ENCODE measurements around the gene CNTFR. TPM values are rescaled to one million over a fixed set of nuclear protein-coding genes. Genes with fewer than 3 reads are reported as not detected.

CNTFR gene
- total RNA-seq, 4 donors from 2014 or later: 0.29 to 4.6 (median 0.40) TPM; not detected in 1

GRCh38 chr9:34601937-34602573 is 12.5 kb upstream of the CNTFR start:
- Histone ChIP-seq H3K4me1 (peaks cover 0 to 13% (median 0%) of the 10 kb centered on the region in 3 donors), H3K4me3 (no peak overlapping the region), H3K36me3 (no peaks in the 10 kb centered on the region), H3K9me3 (no peaks in the 10 kb centered on the region), H3K27me3 (no peaks in the 10 kb centered on the region), H3K27ac (no peak overlapping the region)
- TF ChIP-seq, protein P1, sequence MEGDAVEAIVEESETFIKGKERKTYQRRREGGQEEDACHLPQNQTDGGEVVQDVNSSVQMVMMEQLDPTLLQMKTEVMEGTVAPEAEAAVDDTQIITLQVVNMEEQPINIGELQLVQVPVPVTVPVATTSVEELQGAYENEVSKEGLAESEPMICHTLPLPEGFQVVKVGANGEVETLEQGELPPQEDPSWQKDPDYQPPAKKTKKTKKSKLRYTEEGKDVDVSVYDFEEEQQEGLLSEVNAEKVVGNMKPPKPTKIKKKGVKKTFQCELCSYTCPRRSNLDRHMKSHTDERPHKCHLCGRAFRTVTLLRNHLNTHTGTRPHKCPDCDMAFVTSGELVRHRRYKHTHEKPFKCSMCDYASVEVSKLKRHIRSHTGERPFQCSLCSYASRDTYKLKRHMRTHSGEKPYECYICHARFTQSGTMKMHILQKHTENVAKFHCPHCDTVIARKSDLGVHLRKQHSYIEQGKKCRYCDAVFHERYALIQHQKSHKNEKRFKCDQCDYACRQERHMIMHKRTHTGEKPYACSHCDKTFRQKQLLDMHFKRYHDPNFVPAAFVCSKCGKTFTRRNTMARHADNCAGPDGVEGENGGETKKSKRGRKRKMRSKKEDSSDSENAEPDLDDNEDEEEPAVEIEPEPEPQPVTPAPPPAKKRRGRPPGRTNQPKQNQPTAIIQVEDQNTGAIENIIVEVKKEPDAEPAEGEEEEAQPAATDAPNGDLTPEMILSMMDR (IDR thresholded peaks at IDR 0.05): no peak
- TF ChIP-seq POLR2A (IDR thresholded peaks at IDR 0.05): no peak
- 78 to 83% methylated on average over 4 to 6 of the region's 6 CpGs for WGBS, 2 donors
- intact Hi-C loops (cut with DNase I): loop anchor here (5.0 kb wide), 1 partner anchor 55 kb away; no protein-coding TSS in a partner anchor
- no peak for DNase-seq

GRCh38 chr9:34600908-34601307 is 11.4 kb upstream of the CNTFR start:
- Histone ChIP-seq H3K36me3 (no peaks in the 10 kb centered on the region), H3K9me3 (no peaks in the 10 kb centered on the region), H3K27ac (no peak overlapping the region), H3K27me3 (no peaks in the 10 kb centered on the region), H3K4me1 (peaks cover 0 to 13% (median 0%) of the 10 kb centered on the region in 3 donors), H3K4me3 (no peak overlapping the region)
- intact Hi-C loops (cut with DNase I): loop anchor here (5.0 kb wide), 1 partner anchor 54 kb away; no protein-coding TSS in a partner anchor
- WGBS, 2 donors: 11 to 14% methylated on average over 1 of the region's 1 CpG
- no peak for DNase-seq
- TF ChIP-seq, protein P1 (IDR thresholded peaks at IDR 0.05): no peak
- TF ChIP-seq POLR2A (IDR thresholded peaks at IDR 0.05): no peak

GRCh38 chr9:34599546-34599945 is 10.0 kb upstream of the CNTFR start:
- H3K9me3 ChIP-seq: no peaks in the 10 kb centered on the region
- H3K4me3 ChIP-seq: no peak overlapping the region
- H3K27me3 ChIP-seq: peaks cover 0 to under 1% (median 0%) of the 10 kb centered on the region in 4 donors
- H3K27ac ChIP-seq: no peak overlapping the region
- H3K4me1 ChIP-seq: peaks cover 0 to 14% (median 0%) of the 10 kb centered on the region in 3 donors
- WGBS, 2 donors: 67 to 100% methylated on average over 1 of the region's 1 CpG
- intact Hi-C loops (cut with DNase I): no loop called here
- TF ChIP-seq, protein P1 (IDR thresholded peaks at IDR 0.05): no peak
- TF ChIP-seq POLR2A (IDR thresholded peaks at IDR 0.05): no peak
- DNase-seq: no peak
- no peaks in the 10 kb centered on the region for H3K36me3 ChIP-seq

DNA sequence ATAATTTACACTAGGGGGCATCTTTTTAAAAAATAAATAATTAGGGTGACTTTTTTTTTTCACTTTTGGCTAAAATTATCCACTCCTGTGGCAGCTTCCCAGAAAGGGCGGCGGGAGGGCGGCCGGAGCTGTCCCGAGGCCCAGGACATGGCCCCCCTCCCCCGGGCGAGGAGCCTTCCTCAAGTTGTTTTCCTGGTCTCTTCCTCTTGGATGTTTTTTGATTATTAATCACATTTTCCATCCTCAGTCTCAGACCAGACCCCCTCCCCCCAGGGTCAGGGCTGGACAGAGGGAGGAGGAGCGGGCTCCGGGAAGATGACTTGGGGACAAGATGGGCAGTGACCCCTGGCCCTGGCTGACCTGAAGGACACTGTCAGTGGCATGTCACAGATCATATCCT is 4.7 kb upstream of the CNTFR start:
- Histone ChIP-seq H3K9me3 (no peaks in the 10 kb centered on the region), H3K4me1 (peaks cover 25 to 54% (median 31%) of the 10 kb centered on the region in 3 donors), H3K27me3 (peaks cover 0 to 54% (median 2%) of the 10 kb centered on the region in 4 donors), H3K4me3 (no peak overlapping the region), H3K27ac (peak overlapping the region in 3 of 4 donors; percentile 68 to 71 (median 69)), H3K36me3 (no peaks in the 10 kb centered on the region)
- no peak for DNase-seq
- no peak for TF ChIP-seq POLR2A (IDR thresholded peaks at IDR 0.05)
- TF ChIP-seq, protein P1 (IDR thresholded peaks at IDR 0.05): no peak
- intact Hi-C loops (cut with DNase I): loop anchor here (5.0 kb wide), 1 partner anchor 152 kb away; no protein-coding TSS in a partner anchor
- 59 to 61% methylated on average over 7 of the region's 9 CpGs for WGBS, 2 donors

GRCh38 chr9:34592895-34593601 is 3.5 kb upstream of the CNTFR start:
- H3K27me3 ChIP-seq: peaks cover 0 to 65% (median 2%) of the 10 kb centered on the region in 4 donors
- WGBS, 2 donors: 4 to 27% methylated on average over 3 to 4 of the region's 26 CpGs
- intact Hi-C loops (cut with DNase I): loop anchor here (5.0 kb wide), 1 partner anchor 151 kb away; no protein-coding TSS in a partner anchor
- no peaks in the 10 kb centered on the region for H3K36me3 ChIP-seq
- no peaks in the 10 kb centered on the region for H3K9me3 ChIP-seq
- peak overlapping the region in 1 of 4 donors; percentile 41 for H3K4me3 ChIP-seq
- H3K27ac ChIP-seq: peak overlapping the region in 3 of 4 donors; percentile 68 to 71 (median 69)
- peaks cover 29 to 64% (median 31%) of the 10 kb centered on the region in 3 donors for H3K4me1 ChIP-seq
- TF ChIP-seq, protein P1 (IDR thresholded peaks at IDR 0.05): no peak
- TF ChIP-seq POLR2A (IDR thresholded peaks at IDR 0.05): no peak
- DNase-seq: no peak
